Activated naive CD4-positive, alpha-beta T cell treated with anti-CD3 and anti-CD28 coated beads for 36 hours (primary cell): Measurements from ENCODE around the gene GRK7. TPM values are rescaled to one million over a fixed set of nuclear protein-coding genes. Genes with fewer than 3 reads are reported as not detected.
A peak's percentile ranks its signal among the peaks of the same experiment; 100 is the strongest.
"Not testable (repeated sequence)": the region's sequence is repeated elsewhere in the genome, so short reads cannot be mapped to it uniquely, and the experiment has no call there.

Source experiments
- CTCF ChIA-PET: fragments of 350-600 bp; sonication (Branson Sonifier 250); formaldehyde crosslinking; loops from one replicate; lab custom pipeline; 2021; ENCODE audit warnings: antibody characterized with exemption; lab: Charles Lee
- DNase-seq: peaks from one replicate; pipeline ENCODE4 v3.0.0-alpha.2; 2020
- H3K27ac Mint-ChIP-seq: one replicate; pipeline ENCODE4 v1.8.0; 2021; ENCODE audit warnings: mild to moderate bottlenecking, mixed read lengths
- H3K27me3 Mint-ChIP-seq: one replicate; pipeline ENCODE4 v1.8.0; 2021; ENCODE audit warnings: low read depth, mixed read lengths
- H3K36me3 Mint-ChIP-seq: one replicate; pipeline ENCODE4 v1.8.0; 2021; ENCODE audit warnings: low read depth, mixed read lengths
- H3K4me1 Mint-ChIP-seq: one replicate; pipeline ENCODE4 v1.8.0; 2021; ENCODE audit warnings: low read depth, mixed read lengths
- H3K4me3 Mint-ChIP-seq: one replicate; pipeline ENCODE4 v1.8.0; 2021; ENCODE audit warnings: mild to moderate bottlenecking, moderate library complexity, mixed read lengths
- H3K9me3 Mint-ChIP-seq: one replicate; pipeline ENCODE4 v1.8.0; 2021; ENCODE audit warnings: mixed read lengths
- intact Hi-C: fragments of 100-400 bp; cut with micrococcal nuclease; formaldehyde crosslinking; loops from one replicate; pipeline ENCODE4 v1.15.1; 2023
- total RNA-seq, 2 experiments: library from RNA; stranded (reverse); gene quantifications; one replicate each; pipeline ENCODE4 v1.2.3, GENCODE V29; 2021

The GRK7 gene
- total RNA-seq, 2 experiments from 2014 or later = not detected

DNA sequence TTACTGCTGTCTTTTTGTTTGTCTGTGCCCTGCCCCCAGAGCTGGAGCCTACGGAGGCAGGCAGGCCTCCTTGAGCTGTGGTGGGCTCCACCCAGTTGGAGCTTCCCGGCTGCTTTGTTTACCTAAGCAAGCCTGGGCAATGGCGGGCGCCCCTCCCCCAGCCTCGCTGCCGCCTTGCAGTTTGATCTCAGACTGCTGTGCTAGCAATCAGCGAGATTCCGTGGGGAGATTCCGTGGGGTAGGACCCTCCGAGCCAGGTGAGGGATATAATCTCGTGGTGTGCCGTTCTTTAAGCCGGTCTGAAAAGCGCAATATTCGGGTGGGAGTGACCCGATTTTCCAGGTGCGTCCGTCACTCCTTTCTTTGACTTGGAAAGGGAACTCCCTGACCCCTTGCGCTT is 656 bp upstream of the GRK7 start:
- H3K27me3 Mint-ChIP-seq, H3K36me3 Mint-ChIP-seq, H3K27ac Mint-ChIP-seq, H3K4me3 Mint-ChIP-seq, DNase-seq, CTCF ChIA-PET, H3K9me3 Mint-ChIP-seq, H3K4me1 Mint-ChIP-seq, intact Hi-C loops: not testable (repeated sequence)

DNA sequence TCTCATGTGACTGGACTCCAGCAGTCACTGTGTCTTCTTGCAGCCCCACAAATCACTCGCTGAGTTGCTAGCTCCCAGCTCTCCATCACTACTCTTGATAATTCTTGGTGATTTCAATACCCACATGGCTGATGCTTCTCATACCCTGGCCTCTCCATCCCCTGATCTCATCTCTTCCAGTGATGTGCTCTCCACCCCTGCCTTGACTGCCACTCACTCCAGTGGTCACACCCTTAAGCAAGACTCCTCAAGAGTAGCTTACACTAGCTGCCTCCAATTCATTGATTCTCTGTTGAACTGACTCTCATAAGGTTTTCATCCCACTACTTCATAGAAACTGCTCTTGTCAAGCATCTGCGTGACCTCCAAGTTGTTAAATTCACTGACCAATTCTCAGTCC is 837 bp downstream of the GRK7 start:
- H3K9me3 Mint-ChIP-seq = no peaks in the 10 kb centered on the region
- no peaks in the 10 kb centered on the region for H3K36me3 Mint-ChIP-seq
- no peaks in the 10 kb centered on the region for H3K4me1 Mint-ChIP-seq
- H3K27ac Mint-ChIP-seq = no peak overlapping the region
- intact Hi-C loops = no loop called here
- H3K4me3 Mint-ChIP-seq = no peak overlapping the region
- CTCF ChIA-PET = no interaction called here
- H3K27me3 Mint-ChIP-seq = no peaks in the 10 kb centered on the region
- no peak for DNase-seq

DNA sequence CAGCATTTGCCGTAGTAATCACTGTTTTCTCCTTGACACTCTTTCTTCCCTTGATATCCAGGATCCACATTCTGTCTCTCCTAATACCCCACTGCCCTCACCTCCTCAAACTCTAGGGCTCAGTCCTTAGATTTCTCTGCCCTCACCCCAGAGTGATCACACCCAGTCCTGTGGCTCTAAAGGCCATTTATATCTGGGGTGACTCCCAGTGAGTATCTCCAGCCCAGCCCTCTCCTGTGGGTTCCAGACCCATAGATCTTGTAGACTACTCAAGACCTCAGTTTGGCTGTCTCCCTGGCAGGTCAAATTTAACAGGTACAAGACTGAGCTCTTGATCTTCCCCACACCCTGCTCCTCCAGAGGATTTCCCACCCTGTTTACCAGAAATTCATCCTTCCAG is 1.3 kb downstream of the GRK7 start:
- Mint-ChIP-seq H3K4me1 (no peaks in the 10 kb centered on the region), H3K4me3 (no peak overlapping the region), H3K27ac (no peak overlapping the region), H3K36me3 (no peaks in the 10 kb centered on the region), H3K9me3 (no peaks in the 10 kb centered on the region), H3K27me3 (no peaks in the 10 kb centered on the region)
- no peak for DNase-seq
- CTCF ChIA-PET = interaction anchor here (1.3 kb wide), 1 partner anchor 26 kb away, joined by 3 read pairs; the partner anchor contains the start of gene RNF7
- intact Hi-C loops = no loop called here

DNA sequence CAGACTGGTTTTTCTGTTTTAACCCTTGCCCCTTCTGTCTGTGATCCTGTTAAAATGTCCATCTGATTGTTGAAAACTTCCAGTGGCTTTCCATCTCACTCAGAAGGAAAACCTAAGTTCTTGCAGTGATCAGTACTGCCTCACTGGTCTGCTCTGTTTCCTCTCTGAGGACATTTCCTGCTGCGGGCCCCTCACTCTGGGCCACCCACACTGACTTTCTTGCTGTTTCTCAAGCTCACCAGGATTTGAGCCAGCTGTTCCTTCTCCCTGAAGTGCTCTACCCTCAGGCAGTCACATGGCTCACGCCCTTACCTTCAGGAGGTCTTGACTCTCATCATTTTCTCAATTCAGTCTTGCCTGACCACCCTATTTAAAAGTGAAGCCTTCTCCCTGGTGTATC is 1.8 kb downstream of the GRK7 start:
- no peaks in the 10 kb centered on the region for H3K9me3 Mint-ChIP-seq
- H3K27ac Mint-ChIP-seq = no peak overlapping the region
- H3K27me3 Mint-ChIP-seq = no peaks in the 10 kb centered on the region
- intact Hi-C loops = no loop called here
- DNase-seq = no peak
- H3K4me1 Mint-ChIP-seq = no peaks in the 10 kb centered on the region
- H3K36me3 Mint-ChIP-seq = no peaks in the 10 kb centered on the region
- CTCF ChIA-PET = interaction anchor here (1.2 to 1.3 kb wide), 2 partner anchors 27 to 32 kb away, joined by 3 read pairs; partner anchors contain the start of gene RNF7
- H3K4me3 Mint-ChIP-seq = no peak overlapping the region

DNA sequence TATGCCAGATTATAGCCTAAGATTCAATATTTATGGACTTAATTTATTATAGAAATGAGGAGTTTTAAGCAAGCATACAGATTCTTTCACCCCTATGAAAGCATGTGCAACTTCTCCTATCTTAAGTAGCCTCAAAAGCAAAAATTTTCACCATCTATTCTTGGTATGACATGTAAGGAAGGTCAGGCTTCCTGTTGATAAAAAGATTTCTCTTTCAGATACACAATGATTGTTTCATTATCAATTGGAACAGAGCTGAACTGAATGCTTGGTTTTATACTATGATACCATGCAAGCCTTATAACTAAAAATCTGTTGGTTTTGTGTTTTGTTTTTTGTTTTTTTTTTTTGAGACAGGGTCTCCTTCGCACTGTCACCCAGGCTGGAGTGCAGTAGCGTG is 3.9 kb downstream of the GRK7 start:
- DNase-seq = no peak
- H3K27ac Mint-ChIP-seq = no peak overlapping the region
- H3K4me1 Mint-ChIP-seq = no peaks in the 10 kb centered on the region
- no peaks in the 10 kb centered on the region for H3K36me3 Mint-ChIP-seq
- intact Hi-C loops = no loop called here
- CTCF ChIA-PET = interaction anchor here (0.6 to 1.1 kb wide), 2 partner anchors 30 to 87 kb away, joined by 3 to 6 read pairs; no protein-coding TSS in a partner anchor
- H3K27me3 Mint-ChIP-seq = no peaks in the 10 kb centered on the region
- H3K9me3 Mint-ChIP-seq = no peaks in the 10 kb centered on the region
- H3K4me3 Mint-ChIP-seq = no peak overlapping the region

DNA sequence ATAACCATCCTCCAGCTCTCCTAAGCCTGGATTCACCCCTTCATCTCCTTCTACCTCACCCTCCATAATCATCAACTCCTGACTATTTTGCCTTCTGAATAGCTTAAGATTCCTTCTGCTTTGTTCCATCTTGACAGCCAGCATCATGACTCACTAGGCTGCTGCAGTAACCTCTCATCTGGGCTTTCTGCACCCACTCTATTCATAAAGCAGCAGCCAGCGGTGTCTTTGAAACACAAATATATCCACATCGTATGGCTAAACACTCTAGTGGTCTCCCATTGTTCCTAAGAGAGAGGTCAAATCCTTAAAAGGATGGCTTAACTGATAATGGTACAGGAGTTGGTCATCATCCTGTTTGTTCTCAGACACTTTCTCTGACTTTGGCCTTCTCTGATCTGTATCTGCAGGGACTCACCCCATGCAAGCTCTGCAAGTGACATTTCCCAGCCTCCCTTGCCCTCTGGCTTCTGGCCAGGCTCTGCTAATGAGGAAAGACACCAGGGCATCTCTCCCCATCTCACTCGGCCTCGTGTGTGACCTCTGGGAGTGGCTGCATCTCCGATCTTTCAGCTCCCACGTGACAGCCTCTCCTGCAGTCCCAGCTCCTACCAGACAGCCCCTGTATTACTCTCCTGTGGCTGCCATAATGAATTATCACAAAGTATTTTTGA is 6.2 kb downstream of the GRK7 start:
- Mint-ChIP-seq H3K4me3 (no peak overlapping the region), H3K27ac (no peak overlapping the region), H3K9me3 (no peaks in the 10 kb centered on the region), H3K4me1 (no peaks in the 10 kb centered on the region), H3K36me3 (no peaks in the 10 kb centered on the region), H3K27me3 (no peaks in the 10 kb centered on the region)
- CTCF ChIA-PET = no interaction called here
- DNase-seq = no peak
- intact Hi-C loops = no loop called here

DNA sequence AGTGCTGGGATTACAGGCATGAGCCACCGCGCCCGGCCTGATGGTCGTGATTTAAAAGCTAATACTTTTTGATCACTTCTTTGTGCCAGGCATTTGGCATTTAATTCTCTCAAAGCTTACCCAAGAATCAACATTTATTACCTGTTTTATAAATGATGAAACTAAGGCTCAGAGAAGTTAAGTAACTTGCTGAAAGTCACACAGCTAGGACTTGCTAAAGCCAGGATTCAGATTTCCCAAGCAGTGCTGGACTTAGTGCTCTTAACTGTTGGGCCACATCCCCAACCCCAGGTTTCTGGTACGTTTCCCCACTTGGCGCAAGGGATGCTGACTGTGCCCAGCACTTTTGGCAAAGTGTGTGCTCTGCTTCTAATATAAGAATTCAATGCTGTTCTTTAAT is 10.5 kb downstream of the GRK7 start:
- Mint-ChIP-seq H3K4me1 (no peaks in the 10 kb centered on the region), H3K27ac (no peak overlapping the region), H3K27me3 (no peaks in the 10 kb centered on the region), H3K9me3 (no peaks in the 10 kb centered on the region), H3K4me3 (no peak overlapping the region), H3K36me3 (no peaks in the 10 kb centered on the region)
- CTCF ChIA-PET = interaction anchor here (1.8 kb wide), 1 partner anchor 139 kb away, joined by 3 read pairs; no protein-coding TSS in a partner anchor
- no peak for DNase-seq
- intact Hi-C loops = no loop called here

DNA sequence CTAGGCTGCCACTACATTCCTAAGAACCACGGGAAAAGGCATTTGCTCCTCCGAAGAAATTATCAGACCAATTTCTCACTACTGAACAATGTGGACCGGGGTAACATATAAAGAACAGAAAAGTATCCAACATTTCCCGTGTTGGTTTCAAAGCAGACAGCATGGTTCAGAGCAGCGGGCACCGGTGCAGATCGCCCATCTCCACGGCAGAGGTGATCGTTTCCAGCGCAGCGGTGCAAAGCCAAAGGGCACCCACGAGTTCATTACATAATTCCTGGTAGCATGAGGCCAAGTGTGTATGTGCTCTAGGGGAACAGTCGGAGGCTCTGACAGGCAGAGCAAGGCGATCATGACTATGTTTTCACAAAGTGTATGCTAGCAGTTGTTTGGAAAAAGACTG is 13.2 kb downstream of the GRK7 start:
- CTCF ChIA-PET = no interaction called here
- H3K27ac Mint-ChIP-seq = no peak overlapping the region
- intact Hi-C loops = no loop called here
- no peak for DNase-seq
- H3K27me3 Mint-ChIP-seq = no peaks in the 10 kb centered on the region
- H3K4me3 Mint-ChIP-seq = no peak overlapping the region
- H3K4me1 Mint-ChIP-seq = no peaks in the 10 kb centered on the region
- H3K36me3 Mint-ChIP-seq = no peaks in the 10 kb centered on the region
- no peaks in the 10 kb centered on the region for H3K9me3 Mint-ChIP-seq

DNA sequence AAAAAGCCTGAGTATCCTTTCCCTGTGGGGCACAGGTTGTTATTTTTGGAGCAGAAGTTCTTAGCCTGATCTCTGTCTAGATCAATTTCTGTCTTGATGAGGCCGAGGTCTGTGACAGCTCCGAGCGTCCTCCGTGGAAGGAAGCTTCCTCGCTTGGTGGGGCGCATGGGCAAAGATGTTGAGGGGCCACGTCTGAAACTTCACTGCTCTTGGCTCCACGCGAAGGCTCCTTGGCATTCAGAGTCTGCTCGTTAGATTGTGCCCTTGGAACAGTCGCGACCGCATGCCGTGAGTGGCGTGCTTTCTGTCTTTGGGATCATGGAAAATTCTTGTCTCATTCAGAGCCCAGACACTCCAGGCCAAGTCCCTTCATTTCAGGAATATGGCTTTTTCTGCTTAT is 13.7 kb downstream of the GRK7 start:
- CTCF ChIA-PET = no interaction called here
- intact Hi-C loops = no loop called here
- no peaks in the 10 kb centered on the region for H3K27me3 Mint-ChIP-seq
- H3K4me3 Mint-ChIP-seq = no peak overlapping the region
- no peaks in the 10 kb centered on the region for H3K36me3 Mint-ChIP-seq
- no peaks in the 10 kb centered on the region for H3K4me1 Mint-ChIP-seq
- no peak for DNase-seq
- H3K27ac Mint-ChIP-seq = no peak overlapping the region
- H3K9me3 Mint-ChIP-seq = no peaks in the 10 kb centered on the region

DNA sequence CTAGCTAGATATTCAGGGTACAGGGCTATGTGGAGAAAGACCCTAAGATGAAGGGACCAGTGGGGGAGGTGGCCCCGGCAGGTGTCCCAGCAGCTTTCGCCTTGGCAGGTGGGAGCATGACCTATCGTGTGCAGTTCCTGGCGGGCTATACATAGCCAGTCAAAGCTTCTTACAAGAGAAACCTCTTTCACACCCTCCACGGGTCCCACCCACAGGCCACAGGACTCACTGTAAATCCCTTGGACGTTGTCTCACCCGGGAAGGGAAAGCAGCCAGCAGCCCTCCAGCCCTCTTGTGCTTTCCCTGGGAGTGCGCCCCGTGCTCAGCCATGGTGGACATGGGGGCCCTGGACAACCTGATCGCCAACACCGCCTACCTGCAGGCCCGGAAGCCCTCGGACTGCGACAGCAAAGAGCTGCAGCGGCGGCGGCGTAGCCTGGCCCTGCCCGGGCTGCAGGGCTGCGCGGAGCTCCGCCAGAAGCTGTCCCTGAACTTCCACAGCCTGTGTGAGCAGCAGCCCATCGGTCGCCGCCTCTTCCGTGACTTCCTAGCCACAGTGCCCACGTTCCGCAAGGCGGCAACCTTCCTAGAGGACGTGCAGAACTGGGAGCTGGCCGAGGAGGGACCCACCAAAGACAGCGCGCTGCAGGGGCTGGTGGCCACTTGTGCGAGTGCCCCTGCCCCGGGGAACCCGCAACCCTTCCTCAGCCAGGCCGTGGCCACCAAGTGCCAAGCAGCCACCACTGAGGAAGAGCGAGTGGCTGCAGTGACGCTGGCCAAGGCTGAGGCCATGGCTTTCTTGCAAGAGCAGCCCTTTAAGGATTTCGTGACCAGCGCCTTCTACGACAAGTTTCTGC is 15.0 kb downstream of the GRK7 start:
- H3K4me1 Mint-ChIP-seq = no peaks in the 10 kb centered on the region

DNA sequence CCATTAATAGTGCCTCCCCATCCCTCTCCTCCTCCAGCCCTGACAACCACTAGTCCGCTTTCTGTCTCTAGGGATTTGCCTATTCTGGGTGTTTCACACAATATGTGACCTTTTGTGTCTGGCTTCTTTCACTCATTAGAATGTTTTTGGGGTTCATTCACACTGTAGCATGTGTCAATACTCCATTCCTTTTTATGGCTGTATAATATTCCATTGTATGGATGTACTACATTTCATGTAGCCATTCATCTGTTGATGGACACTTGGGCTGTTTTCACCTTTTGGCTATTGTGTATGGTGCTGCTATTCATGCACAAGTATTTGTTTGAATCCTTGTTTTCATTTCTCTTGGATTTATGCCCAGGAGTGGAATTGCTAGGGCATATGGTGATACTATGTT is 16.5 kb downstream of the GRK7 start:
- intact Hi-C loops = no loop called here
- Mint-ChIP-seq H3K9me3 (no peaks in the 10 kb centered on the region), H3K36me3 (no peaks in the 10 kb centered on the region), H3K4me1 (no peaks in the 10 kb centered on the region), H3K4me3 (no peak overlapping the region), H3K27ac (no peak overlapping the region), H3K27me3 (no peaks in the 10 kb centered on the region)
- no peak for DNase-seq
- CTCF ChIA-PET = no interaction called here

More for the DNA sequence above, 15.0 kb downstream of the GRK7 start:
- no peak for DNase-seq
- Mint-ChIP-seq H3K27ac (no peak overlapping the region), H3K27me3 (no peaks in the 10 kb centered on the region), H3K9me3 (no peaks in the 10 kb centered on the region), H3K4me3 (no peak overlapping the region), H3K36me3 (no peaks in the 10 kb centered on the region)
- CTCF ChIA-PET = interaction anchor here (1.3 kb wide), 1 partner anchor 9 kb away, joined by 3 read pairs; no protein-coding TSS in a partner anchor
- intact Hi-C loops = no loop called here

DNA sequence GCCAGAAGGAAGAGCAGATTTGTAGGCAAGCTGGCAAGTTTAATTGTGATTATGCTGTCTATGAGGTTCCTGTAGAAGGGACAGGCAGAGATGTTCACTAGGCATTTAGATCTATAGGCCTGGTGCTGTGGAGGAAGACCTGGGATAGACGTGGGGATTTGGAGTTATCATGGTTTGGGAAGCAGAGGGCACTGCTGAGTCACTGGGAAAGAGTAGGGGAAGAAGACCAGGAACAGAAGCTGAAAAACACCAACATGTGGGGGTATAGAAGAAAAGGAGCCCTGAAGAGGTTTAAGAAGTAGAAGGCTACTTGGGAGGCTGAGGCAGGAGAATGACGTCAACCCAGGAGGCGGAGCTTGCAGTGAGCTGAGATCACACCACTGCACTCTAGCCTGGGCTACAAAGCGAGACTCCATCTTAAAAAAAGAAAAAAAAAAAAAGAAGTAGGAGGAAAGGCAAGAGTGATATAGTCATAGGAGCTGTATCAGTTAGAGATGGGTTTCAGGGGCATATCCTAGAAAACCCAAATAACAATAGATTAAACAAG is 19.3 kb downstream of the GRK7 start:
- Mint-ChIP-seq H3K27me3 (no peaks in the 10 kb centered on the region), H3K27ac (no peak overlapping the region), H3K4me3 (no peak overlapping the region), H3K36me3 (no peaks in the 10 kb centered on the region), H3K9me3 (no peaks in the 10 kb centered on the region), H3K4me1 (no peaks in the 10 kb centered on the region)
- intact Hi-C loops = loop anchor here (1.0 kb wide), 1 partner anchor 131 kb away; no protein-coding TSS in a partner anchor
- CTCF ChIA-PET = interaction anchor here (0.6 kb wide), 1 partner anchor 126 kb away, joined by 4 read pairs; no protein-coding TSS in a partner anchor
- DNase-seq = peak; percentile 20
